ENCODE measurements around the gene USP4.
"Not testable (repeated sequence)": the region's sequence is repeated elsewhere in the genome, so short reads cannot be mapped to it uniquely, and the experiment has no call there.

DNA sequence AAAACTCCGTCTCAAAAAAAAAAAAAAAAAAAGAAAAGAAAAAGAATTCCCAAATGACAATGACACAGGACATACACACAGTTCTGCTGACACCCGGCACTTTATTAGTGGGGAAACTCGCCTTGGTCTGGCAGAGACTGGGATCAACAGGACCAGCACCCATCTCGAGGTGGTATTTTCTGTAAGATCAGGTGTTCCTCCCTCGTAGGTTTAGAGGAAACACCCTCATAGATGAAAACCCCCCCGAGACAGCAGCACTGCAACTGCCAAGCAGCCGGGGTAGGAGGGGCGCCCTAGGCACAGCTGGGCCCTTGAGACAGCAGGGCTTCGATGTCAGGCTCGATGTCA lies 17.2 kb upstream of the USP4 start:
- TF ChIP-seq POLR2A (IDR thresholded peaks at IDR 0.05; ENCODE audit: extremely low read depth, insufficient read length); CTCF (IDR thresholded peaks at IDR 0.05; ENCODE audit: low read depth, low read length); MAX (IDR thresholded peaks at IDR 0.05; ENCODE audit: low read depth, low read length); MYC (IDR thresholded peaks at IDR 0.05; ENCODE audit: low read depth, low read length): not testable (repeated sequence)

All from NB4 (cell line).